AG08395 (cell line): ENCODE measurements around the gene ORC6.

Experiments
- DNase-seq: peaks from one replicate; pipeline ENCODE4 v3.0.0; 2012; ENCODE audit warnings: mixed read lengths, low spot score

The ORC6 gene

GRCh38 chr16:46731691-46732555, 42.5 kb downstream of the ORC6 start:
- no peak for DNase-seq

- DNase-seq = no peak
Observed at GRCh38 chr16:46732561-46732960, 43.1 kb downstream of the ORC6 start.

- DNase-seq = no peak
Observed at GRCh38 chr16:46733319-46733830, 43.9 kb downstream of the ORC6 start.

GRCh38 chr16:46736695-46737094, 47.2 kb downstream of the ORC6 start:
- peak; percentile 31 for DNase-seq

GRCh38 chr16:46737621-46738214, 48.3 kb downstream of the ORC6 start:
- DNase-seq = no peak

GRCh38 chr16:46739934-46740333, 50.5 kb downstream of the ORC6 start:
- DNase-seq = no peak

GRCh38 chr16:46743232-46743719, 53.8 kb downstream of the ORC6 start:
- DNase-seq = peak; percentile 74

GRCh38 chr16:46745617-46746016, 56.2 kb downstream of the ORC6 start:
- no peak for DNase-seq

- DNase-seq = no peak
Observed at GRCh38 chr16:46746821-46747776, 57.6 kb downstream of the ORC6 start.
